ENCODE results near the gene CHRNB2.

GRCh38 chr1:154548028-154548427 is 19.6 kb upstream of the CHRNB2 start:
- TF ChIP-seq KLF7 (tag by site-specific recombination; IDR thresholded peaks at IDR 0.05; ENCODE audit: borderline replicate concordance) (no peak), ZNF362 (tag by site-specific recombination; IDR thresholded peaks at IDR 0.05) (no peak), MYNN (tag by site-specific recombination; IDR thresholded peaks at IDR 0.05; ENCODE audit: borderline replicate concordance) (no peak), ZNF704 (tag by site-specific recombination; IDR thresholded peaks at IDR 0.05) (no peak), ZNF510 (tag by site-specific recombination; IDR thresholded peaks at IDR 0.05; ENCODE audit: insufficient replicate concordance) (no peak), ZNF335 (tag by site-specific recombination; conservative IDR thresholded peaks at IDR 0.05) (no peak), CTCF (tag by site-specific recombination; IDR thresholded peaks at IDR 0.05) (no peak)
- TF ChIP-seq, protein P1, sequence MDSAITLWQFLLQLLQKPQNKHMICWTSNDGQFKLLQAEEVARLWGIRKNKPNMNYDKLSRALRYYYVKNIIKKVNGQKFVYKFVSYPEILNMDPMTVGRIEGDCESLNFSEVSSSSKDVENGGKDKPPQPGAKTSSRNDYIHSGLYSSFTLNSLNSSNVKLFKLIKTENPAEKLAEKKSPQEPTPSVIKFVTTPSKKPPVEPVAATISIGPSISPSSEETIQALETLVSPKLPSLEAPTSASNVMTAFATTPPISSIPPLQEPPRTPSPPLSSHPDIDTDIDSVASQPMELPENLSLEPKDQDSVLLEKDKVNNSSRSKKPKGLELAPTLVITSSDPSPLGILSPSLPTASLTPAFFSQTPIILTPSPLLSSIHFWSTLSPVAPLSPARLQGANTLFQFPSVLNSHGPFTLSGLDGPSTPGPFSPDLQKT (IDR thresholded peaks at IDR 0.05; ENCODE audit: borderline replicate concordance, low read depth, low read length), result no peak

All from HEK293 (cell line).